ENCODE data around the gene RTP2.

DNA sequence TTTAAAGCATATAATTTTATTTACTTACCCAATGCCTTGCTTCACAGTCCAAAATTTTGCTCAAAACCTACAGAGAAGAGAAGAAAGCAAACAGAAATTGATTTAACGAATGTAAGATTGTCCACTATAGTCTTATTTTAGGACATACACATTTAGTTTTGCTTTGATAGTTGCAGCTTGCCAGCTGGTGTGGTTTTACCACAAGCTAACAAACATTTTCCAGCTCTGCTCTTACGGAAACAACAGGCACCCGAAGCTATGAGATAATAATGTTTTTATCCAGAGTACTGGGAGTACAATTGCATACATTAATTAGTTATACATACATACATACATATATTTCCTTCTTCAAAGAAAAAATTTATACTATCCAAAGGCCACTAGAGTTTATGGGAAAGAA is 32.5 kb upstream of the RTP2 start:
- TF ChIP-seq, protein P1, sequence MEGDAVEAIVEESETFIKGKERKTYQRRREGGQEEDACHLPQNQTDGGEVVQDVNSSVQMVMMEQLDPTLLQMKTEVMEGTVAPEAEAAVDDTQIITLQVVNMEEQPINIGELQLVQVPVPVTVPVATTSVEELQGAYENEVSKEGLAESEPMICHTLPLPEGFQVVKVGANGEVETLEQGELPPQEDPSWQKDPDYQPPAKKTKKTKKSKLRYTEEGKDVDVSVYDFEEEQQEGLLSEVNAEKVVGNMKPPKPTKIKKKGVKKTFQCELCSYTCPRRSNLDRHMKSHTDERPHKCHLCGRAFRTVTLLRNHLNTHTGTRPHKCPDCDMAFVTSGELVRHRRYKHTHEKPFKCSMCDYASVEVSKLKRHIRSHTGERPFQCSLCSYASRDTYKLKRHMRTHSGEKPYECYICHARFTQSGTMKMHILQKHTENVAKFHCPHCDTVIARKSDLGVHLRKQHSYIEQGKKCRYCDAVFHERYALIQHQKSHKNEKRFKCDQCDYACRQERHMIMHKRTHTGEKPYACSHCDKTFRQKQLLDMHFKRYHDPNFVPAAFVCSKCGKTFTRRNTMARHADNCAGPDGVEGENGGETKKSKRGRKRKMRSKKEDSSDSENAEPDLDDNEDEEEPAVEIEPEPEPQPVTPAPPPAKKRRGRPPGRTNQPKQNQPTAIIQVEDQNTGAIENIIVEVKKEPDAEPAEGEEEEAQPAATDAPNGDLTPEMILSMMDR (conservative IDR thresholded peaks at IDR 0.05; ENCODE audit: low read depth, low read length), result no peak
- TF ChIP-seq EZH2phosphoT487 (IDR thresholded peaks at IDR 0.05; ENCODE audit: borderline replicate concordance, low read length), result no peak
- TF ChIP-seq EZH2 (IDR thresholded peaks at IDR 0.05; ENCODE audit: low read length, unreplicated experiment), result no peak

Measured in PC-3 (cell line).